Hematopoietic multipotent progenitor cell treated with erythropoietin and hydrocortisone succinate and interleukin-3 and kit ligand, for 15 days (in vitro differentiated cells): ENCODE results near the gene SECISBP2L.
A peak's percentile ranks its signal among the peaks of the same experiment; 100 is the strongest.

Experiments used
- DNase-seq: peaks from one replicate; pipeline ENCODE4 v3.0.0-alpha.2; 2015; ENCODE audit warnings: low spot score

SECISBP2L gene

GRCh38 chr15:49060710-49061495 is 14.7 kb upstream of the SECISBP2L start:
- no peak for DNase-seq

- DNase-seq = no peak
Measured at GRCh38 chr15:49059491-49059890, 13.2 kb upstream of the SECISBP2L start.

GRCh38 chr15:49058559-49058958 is 12.3 kb upstream of the SECISBP2L start:
- DNase-seq = no peak

- DNase-seq = no peak
Measured at GRCh38 chr15:49055630-49056029, 9.4 kb upstream of the SECISBP2L start.

GRCh38 chr15:49052662-49053061 is 6.4 kb upstream of the SECISBP2L start:
- DNase-seq = no peak

- DNase-seq = no peak
Measured at GRCh38 chr15:49047456-49047855, 1.2 kb upstream of the SECISBP2L start.

- DNase-seq = peak; percentile 27
Measured at GRCh38 chr15:49045751-49046219, 461 bp downstream of the SECISBP2L start.

- no peak for DNase-seq
Measured at GRCh38 chr15:49044766-49045606, 1.3 kb downstream of the SECISBP2L start.

GRCh38 chr15:49044002-49044401 is 2.2 kb downstream of the SECISBP2L start:
- DNase-seq = no peak

GRCh38 chr15:49042165-49042564 is 4.1 kb downstream of the SECISBP2L start:
- no peak for DNase-seq

- DNase-seq = no peak
Measured at GRCh38 chr15:49041426-49041825, 4.8 kb downstream of the SECISBP2L start.

GRCh38 chr15:49040151-49040550 is 6.1 kb downstream of the SECISBP2L start:
- DNase-seq = no peak

GRCh38 chr15:49038382-49038781 is 7.9 kb downstream of the SECISBP2L start:
- no peak for DNase-seq

- no peak for DNase-seq
Measured at GRCh38 chr15:49037546-49037940, 8.7 kb downstream of the SECISBP2L start.

GRCh38 chr15:49036650-49037545 is 9.3 kb downstream of the SECISBP2L start:
- peak; percentile 43 for DNase-seq

GRCh38 chr15:49035825-49036224 is 10.4 kb downstream of the SECISBP2L start:
- DNase-seq = no peak

- DNase-seq = no peak
Measured at GRCh38 chr15:49032601-49033145, 13.6 kb downstream of the SECISBP2L start.

GRCh38 chr15:49031804-49032203 is 14.4 kb downstream of the SECISBP2L start:
- DNase-seq = no peak

- DNase-seq = no peak
Measured at GRCh38 chr15:49026700-49027099, 19.5 kb downstream of the SECISBP2L start.

GRCh38 chr15:49024840-49025239 is 21.4 kb downstream of the SECISBP2L start:
- no peak for DNase-seq

- no peak for DNase-seq
Measured at GRCh38 chr15:49023354-49023753, 22.9 kb downstream of the SECISBP2L start.

- no peak for DNase-seq
Measured at GRCh38 chr15:49015896-49016295, 30.4 kb downstream of the SECISBP2L start.
